Measurements from ENCODE around the gene ZBTB4.

DNA sequence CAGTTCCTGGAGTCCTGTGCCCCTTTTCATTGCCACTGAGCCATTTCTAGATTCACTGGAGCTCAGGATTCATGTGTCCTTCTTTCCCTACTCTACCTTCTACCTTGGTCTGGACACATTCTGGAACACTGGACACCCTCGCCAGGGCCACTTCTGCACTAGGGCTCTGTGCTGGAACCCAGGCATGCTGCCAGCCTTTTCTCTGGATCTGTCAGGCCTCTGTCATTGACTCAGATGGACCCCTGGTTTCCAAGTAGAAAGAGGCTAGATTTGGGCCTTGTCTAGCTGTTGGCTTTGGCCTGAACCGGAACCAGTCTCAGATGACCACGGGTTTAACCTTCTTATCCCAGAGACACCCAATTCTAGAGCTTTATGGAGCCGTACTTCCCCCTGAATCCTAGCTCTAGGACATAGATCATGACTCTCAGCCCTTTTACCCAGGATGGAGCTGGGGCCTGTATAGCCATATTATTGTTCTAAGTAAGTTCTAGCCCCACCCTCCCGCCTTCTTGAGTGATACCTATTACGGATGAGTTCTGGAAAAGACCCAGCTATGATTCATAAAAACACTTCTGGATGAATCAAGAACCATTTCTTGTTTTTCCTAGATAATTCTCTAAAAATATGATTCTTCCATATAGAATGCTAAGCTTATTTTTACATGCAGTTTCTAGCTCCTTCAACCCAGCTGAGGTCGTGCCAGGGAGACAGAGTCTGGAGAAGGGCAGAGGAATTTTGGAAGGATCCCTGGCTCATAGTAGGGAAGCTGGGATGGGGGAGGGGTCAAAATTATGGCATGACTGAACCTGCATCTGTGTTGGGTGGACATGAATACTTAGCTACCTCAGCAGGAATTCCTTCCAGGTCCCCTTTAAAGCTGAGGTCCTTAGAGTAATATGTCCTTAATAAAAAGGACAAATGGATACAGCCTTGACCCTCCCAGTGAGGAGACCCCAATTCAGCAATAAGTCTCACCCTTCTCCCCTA lies 35.6 kb downstream of the ZBTB4 start:
- no peak for TF ChIP-seq SP1 (IDR thresholded peaks at IDR 0.05; ENCODE audit: low read depth)
- TF ChIP-seq, protein P1, sequence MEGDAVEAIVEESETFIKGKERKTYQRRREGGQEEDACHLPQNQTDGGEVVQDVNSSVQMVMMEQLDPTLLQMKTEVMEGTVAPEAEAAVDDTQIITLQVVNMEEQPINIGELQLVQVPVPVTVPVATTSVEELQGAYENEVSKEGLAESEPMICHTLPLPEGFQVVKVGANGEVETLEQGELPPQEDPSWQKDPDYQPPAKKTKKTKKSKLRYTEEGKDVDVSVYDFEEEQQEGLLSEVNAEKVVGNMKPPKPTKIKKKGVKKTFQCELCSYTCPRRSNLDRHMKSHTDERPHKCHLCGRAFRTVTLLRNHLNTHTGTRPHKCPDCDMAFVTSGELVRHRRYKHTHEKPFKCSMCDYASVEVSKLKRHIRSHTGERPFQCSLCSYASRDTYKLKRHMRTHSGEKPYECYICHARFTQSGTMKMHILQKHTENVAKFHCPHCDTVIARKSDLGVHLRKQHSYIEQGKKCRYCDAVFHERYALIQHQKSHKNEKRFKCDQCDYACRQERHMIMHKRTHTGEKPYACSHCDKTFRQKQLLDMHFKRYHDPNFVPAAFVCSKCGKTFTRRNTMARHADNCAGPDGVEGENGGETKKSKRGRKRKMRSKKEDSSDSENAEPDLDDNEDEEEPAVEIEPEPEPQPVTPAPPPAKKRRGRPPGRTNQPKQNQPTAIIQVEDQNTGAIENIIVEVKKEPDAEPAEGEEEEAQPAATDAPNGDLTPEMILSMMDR (IDR thresholded peaks at IDR 0.05 in 2 of 3, conservative IDR thresholded peaks at IDR 0.05 in 1 of 3; ENCODE audit: borderline replicate concordance in 1 of 3, insufficient read depth in 1 of 3, low read depth in 2 of 3, low read length in 2 of 3): no peak
- TF ChIP-seq SIN3A (IDR thresholded peaks at IDR 0.05; ENCODE audit: low read depth): no peak
- TF ChIP-seq POLR2A (IDR thresholded peaks at IDR 0.05; ENCODE audit: borderline replicate concordance, extremely low read depth, insufficient read depth, insufficient read length): no peak
- no peak for TF ChIP-seq ZFX (IDR thresholded peaks at IDR 0.05)
- TF ChIP-seq CBX3 (IDR thresholded peaks at IDR 0.05; ENCODE audit: low read depth): no peak
- no peak for TF ChIP-seq EZH2 (IDR thresholded peaks at IDR 0.05)
- no peak for TF ChIP-seq CEBPB (IDR thresholded peaks at IDR 0.05; ENCODE audit: low read depth)
- no peak for TF ChIP-seq EZH2phosphoT487 (IDR thresholded peaks at IDR 0.05; ENCODE audit: borderline replicate concordance)
- no peak for TF ChIP-seq POLR2AphosphoS5 (IDR thresholded peaks at IDR 0.05; ENCODE audit: low read depth, low read length)
- TF ChIP-seq, protein P2, sequence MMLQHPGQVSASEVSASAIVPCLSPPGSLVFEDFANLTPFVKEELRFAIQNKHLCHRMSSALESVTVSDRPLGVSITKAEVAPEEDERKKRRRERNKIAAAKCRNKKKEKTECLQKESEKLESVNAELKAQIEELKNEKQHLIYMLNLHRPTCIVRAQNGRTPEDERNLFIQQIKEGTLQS (IDR thresholded peaks at IDR 0.05): no peak
- no peak for TF ChIP-seq YY1 (IDR thresholded peaks at IDR 0.05; ENCODE audit: extremely low read depth, insufficient replicate concordance, low read depth, low read length)
- no peak for TF ChIP-seq ZNF274 (IDR thresholded peaks at IDR 0.05; ENCODE audit: low read depth, low read length)
- TF ChIP-seq, protein P3, sequence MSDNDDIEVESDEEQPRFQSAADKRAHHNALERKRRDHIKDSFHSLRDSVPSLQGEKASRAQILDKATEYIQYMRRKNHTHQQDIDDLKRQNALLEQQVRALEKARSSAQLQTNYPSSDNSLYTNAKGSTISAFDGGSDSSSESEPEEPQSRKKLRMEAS (IDR thresholded peaks at IDR 0.05): no peak

Measured in HCT116 (cell line).